HCT116 (cell line): ENCODE results near the gene GALNT6. TPM values are rescaled to one million over a fixed set of nuclear protein-coding genes. Genes with fewer than 3 reads are reported as not detected.

Experiments
- ATAC-seq: fragments of 200-7000 bp; cut with Tn5 transposase; 2 replicates; pipeline ENCODE4 v1.9.1; 2020; ENCODE audit warnings: mild to moderate bottlenecking, moderate library complexity
- BruUV-seq: library from RNA; stranded (reverse); fragments of 400-500 nt; replicated peaks from 2 replicates; lab custom pipeline; 2021; lab: Mats Ljungman, UMichigan
- CTCF ChIA-PET: fragments of 300-600 bp; sonication (Branson Sonifier 250); formaldehyde crosslinking; loops from one replicate; lab custom pipeline; 2021; ENCODE audit warnings: antibody characterized with exemption; lab: Charles Lee
- POLR2A ChIA-PET: fragments of 300-600, 350-600 bp; sonication (Branson Sonifier 250); formaldehyde crosslinking; loops from one replicate; lab custom pipeline; 2021; ENCODE audit warnings: antibody characterized with exemption; lab: Charles Lee
- RAD21 ChIA-PET, 2 experiments: fragments of 300-600 bp; sonication (Branson Sonifier 250); formaldehyde crosslinking; loops; one replicate each; lab custom pipeline; 2023; ENCODE audit warnings: low total read pairs in 2 of 2; ENCODE audit not compliant: uncharacterized antibody in 2 of 2, unreplicated experiment in 2 of 2, low non-redundant PET in 1 of 2; lab: Charles Lee
- DNase-seq: peaks from one replicate; pipeline ENCODE4 v3.0.0-alpha.2; 2010; ENCODE audit warnings: low read depth, low spot score
- H2AFZ ChIP-seq: fragments of 200-600 bp; shearing (Covaris generic), sonication (generic); 2 replicates; pipeline ENCODE4 v1.6.1; 2017; ENCODE audit warnings: low read depth, mixed run types, mixed read lengths, antibody characterized with exemption, low read length; ENCODE audit not compliant: poor library complexity, severe bottlenecking
- H3K27ac ChIP-seq: 2 replicates; pipeline ENCODE4 v1.5.1; 2012; ENCODE audit warnings: low read depth, low read length
- H3K27me3 ChIP-seq: fragments of 200-600 bp; sonication (generic); 2 replicates; pipeline ENCODE4 v1.6.1; 2016; ENCODE audit warnings: mixed run types, low read length, mixed read lengths; ENCODE audit not compliant: insufficient read depth
- H3K36me3 ChIP-seq, 2 experiments: fragments of 200-500 bp in 1 of 2; fragments of 200-600 bp in 1 of 2; sonication (Bioruptor generic) in 1 of 2; sonication (generic) in 1 of 2; 2 replicates each; pipeline versions ENCODE4 v1.5.1 to v1.6.1; 2014 to 2016; ENCODE audit warnings: low read length in 2 of 2, inconsistent platforms in 1 of 2, mixed read lengths in 1 of 2, mixed run types in 1 of 2; ENCODE audit not compliant: insufficient read depth in 2 of 2, control insufficient read depth in 1 of 2
- H3K4me1 ChIP-seq, 2 experiments: fragments of 200-600 bp in 1 of 2; sonication (generic) in 1 of 2; 2 replicates each; pipeline versions ENCODE4 v1.5.1 to v1.6.1; 2012 to 2017; ENCODE audit warnings: low read length in 2 of 2, inconsistent platforms in 1 of 2, mild to moderate bottlenecking in 1 of 2, mixed read lengths in 1 of 2, mixed run types in 1 of 2, moderate library complexity in 1 of 2; ENCODE audit not compliant: insufficient read depth in 2 of 2, control insufficient read depth in 1 of 2
- H3K4me2 ChIP-seq: fragments of 200-600 bp; sonication (generic); 2 replicates; pipeline ENCODE4 v1.6.1; 2017; ENCODE audit warnings: mixed run types, low read length, mixed read lengths
- H3K4me3 ChIP-seq, 2 experiments: fragments of 200-600 bp in 1 of 2; sonication (generic) in 1 of 2; replicated peaks in 1 of 2; 2 replicates each; pipeline ENCODE4 v1.5.1; 2011 to 2016; ENCODE audit warnings: low read length in 2 of 2, control low read depth in 1 of 2, low read depth in 1 of 2, mild to moderate bottlenecking in 1 of 2, mixed read lengths in 1 of 2, mixed run types in 1 of 2
- H3K79me2 ChIP-seq: fragments of 200-600 bp; sonication (generic); 2 replicates; pipeline ENCODE4 v1.6.1; 2017; ENCODE audit warnings: mild to moderate bottlenecking, mixed run types, low read length, moderate library complexity, mixed read lengths; ENCODE audit not compliant: insufficient read depth
- H3K9ac ChIP-seq: fragments of 200-600 bp; sonication (generic); 2 replicates; pipeline ENCODE4 v1.6.1; 2016; ENCODE audit warnings: low read length, mixed read lengths
- H3K9me2 ChIP-seq: fragments of 200-600 bp; sonication (generic), shearing (Covaris generic); 2 replicates; pipeline ENCODE4 v1.6.1; 2017; ENCODE audit warnings: mixed run types, mild to moderate bottlenecking, moderate library complexity; ENCODE audit not compliant: insufficient read depth
- H3K9me3 ChIP-seq, 2 experiments: fragments of 200-500 bp in 1 of 2; fragments of 200-600 bp in 1 of 2; sonication (Bioruptor generic) in 1 of 2; sonication (generic) in 1 of 2; 2 replicates each; pipeline ENCODE4 v1.6.1; 2014 to 2017; ENCODE audit warnings: low read length in 2 of 2, mixed read lengths in 2 of 2, inconsistent platforms in 1 of 2, low read depth in 1 of 2, mild to moderate bottlenecking in 1 of 2, mixed run types in 1 of 2, moderate library complexity in 1 of 2; ENCODE audit not compliant: control insufficient read depth in 1 of 2, insufficient read depth in 1 of 2
- H4K20me1 ChIP-seq: fragments of 200-600 bp; sonication (generic), shearing (Covaris generic); 2 replicates; pipeline ENCODE4 v1.6.1; 2017; ENCODE audit warnings: mixed run types, mild to moderate bottlenecking, moderate library complexity; ENCODE audit not compliant: insufficient read depth
- CBX3 ChIP-seq: IDR thresholded peaks from 2 replicates; pipeline ENCODE4 v1.6.1; 2012; ENCODE audit warnings: low read depth
- EGR1 ChIP-seq: IDR thresholded peaks from 2 replicates; pipeline ENCODE4 v1.6.1; 2012; ENCODE audit warnings: low read depth
- ELF1 ChIP-seq: IDR thresholded peaks from 2 replicates; pipeline ENCODE4 v1.6.1; 2012; ENCODE audit warnings: low read depth, borderline replicate concordance
- EZH2 ChIP-seq: fragments of 200-600 bp; sonication (generic); IDR thresholded peaks from 2 replicates; pipeline ENCODE4 v1.6.1; 2017; ENCODE audit warnings: antibody characterized with exemption, mixed run types
- EZH2phosphoT487 ChIP-seq: fragments of 200-600 bp; IDR thresholded peaks from 2 replicates; pipeline ENCODE4 v1.6.1; 2018; ENCODE audit warnings: antibody characterized with exemption, borderline replicate concordance
- FOSL1 ChIP-seq: IDR thresholded peaks from 2 replicates; pipeline ENCODE4 v1.6.1; 2012; ENCODE audit warnings: low read depth
- JUND ChIP-seq: IDR thresholded peaks from 2 replicates; pipeline ENCODE4 v1.6.1; 2012
- POLR2A ChIP-seq: IDR thresholded peaks from 2 replicates; pipeline ENCODE4 v1.7.0; 2011; ENCODE audit warnings: borderline replicate concordance; ENCODE audit not compliant: insufficient read depth, insufficient read length; ENCODE audit errors: extremely low read depth
- POLR2AphosphoS5 ChIP-seq: IDR thresholded peaks from 2 replicates; pipeline ENCODE4 v1.6.1; 2011; ENCODE audit warnings: mild to moderate bottlenecking, low read depth, low read length, moderate library complexity
- RAD21 ChIP-seq: IDR thresholded peaks from 2 replicates; pipeline ENCODE4 v1.6.1; 2012; ENCODE audit warnings: low read depth, mild to moderate bottlenecking
- SIN3A ChIP-seq: IDR thresholded peaks from 2 replicates; pipeline ENCODE4 v1.6.1; 2012; ENCODE audit warnings: low read depth
- SRF ChIP-seq: IDR thresholded peaks from 2 replicates; pipeline ENCODE4 v1.6.1; 2012; ENCODE audit warnings: low read depth
- intact Hi-C: fragments of 100-400 bp; cut with micrococcal nuclease; formaldehyde crosslinking; loops from 2 replicates; pipeline ENCODE4 v1.10.0; 2022
- total RNA-seq: library from RNA; stranded (reverse); gene quantifications from one replicate; pipeline ENCODE4 v1.2.1, GENCODE V29; 2021; ENCODE audit not compliant: unreplicated experiment
- TF ChIP-seq, protein P1 (sequence below), 3 experiments: fragments of 200-600 bp in 1 of 3; sonication (generic) in 1 of 3; IDR thresholded peaks in 2 of 3; conservative IDR thresholded peaks in 1 of 3; 2 replicates each; pipeline ENCODE4 v1.5.1; 2012 to 2017; ENCODE audit warnings: low read depth in 2 of 3, low read length in 2 of 3, antibody characterized with exemption in 1 of 3, borderline replicate concordance in 1 of 3, control low read depth in 1 of 3, mild to moderate bottlenecking in 1 of 3, mixed read lengths in 1 of 3, mixed run types in 1 of 3, moderate library complexity in 1 of 3; ENCODE audit not compliant: insufficient read depth in 1 of 3
- TF ChIP-seq, protein P2 (sequence below): IDR thresholded peaks from 2 replicates; pipeline ENCODE4 v1.6.1; 2012
- TF ChIP-seq, protein P3 (sequence below): IDR thresholded peaks from 2 replicates; pipeline ENCODE4 v1.6.1; 2012

Gene GALNT6
- total RNA-seq, 1 experiment from 2014 or later, result 16.4 TPM

DNA sequence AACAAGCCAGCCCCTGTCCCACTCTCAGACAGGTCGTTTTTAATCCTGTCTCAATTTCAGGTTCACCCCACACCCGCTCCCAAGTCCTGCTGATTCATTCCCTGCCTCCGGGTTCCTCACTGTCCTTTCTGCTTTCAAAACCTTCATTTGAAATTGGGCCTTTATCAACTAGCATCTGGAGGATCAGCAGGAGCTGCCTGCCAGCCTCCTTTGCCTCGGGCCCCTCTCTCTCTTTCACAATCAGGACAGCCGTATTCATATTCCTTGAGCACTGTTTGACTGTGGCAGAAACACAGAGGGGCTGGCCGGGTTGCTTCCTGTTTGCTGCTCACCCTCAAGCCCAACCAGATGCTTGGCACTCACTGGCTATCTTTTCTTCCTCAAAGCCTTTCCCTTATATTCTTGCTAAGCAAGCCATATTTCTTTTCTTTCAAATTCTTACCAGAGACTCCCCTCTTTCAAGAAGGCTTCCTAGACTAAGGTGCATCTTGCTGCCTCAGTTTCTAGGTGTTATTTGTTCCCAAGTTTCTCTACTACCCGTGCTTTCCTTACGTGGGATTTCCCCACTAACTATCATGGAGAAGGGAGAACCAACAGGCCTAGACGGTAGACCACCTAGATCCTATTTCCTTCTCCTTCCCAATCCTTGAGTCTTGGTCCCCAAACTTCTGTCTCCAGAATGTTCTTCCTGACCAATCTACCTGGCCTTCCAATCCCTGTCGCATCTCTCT lies 3.0 kb downstream of the GALNT6 start:
- ChIA-PET CTCF (no interaction called here), RAD21 (no interaction called here), POLR2A (no interaction called here)
- ATAC-seq, result no peak
- no peaks in the 10 kb centered on the region for H4K20me1 ChIP-seq
- no peak for DNase-seq
- H3K4me3 ChIP-seq, result no peak overlapping the region
- H3K9me3 ChIP-seq, result no peaks in the 10 kb centered on the region
- intact Hi-C loops, result no loop called here
- no peak overlapping the region for H3K9ac ChIP-seq
- H3K4me2 ChIP-seq, result no peak overlapping the region
- H3K27me3 ChIP-seq, result no peaks in the 10 kb centered on the region
- TF ChIP-seq JUND (no peak), FOSL1 (no peak), SRF (no peak)
- TF ChIP-seq, protein P1, sequence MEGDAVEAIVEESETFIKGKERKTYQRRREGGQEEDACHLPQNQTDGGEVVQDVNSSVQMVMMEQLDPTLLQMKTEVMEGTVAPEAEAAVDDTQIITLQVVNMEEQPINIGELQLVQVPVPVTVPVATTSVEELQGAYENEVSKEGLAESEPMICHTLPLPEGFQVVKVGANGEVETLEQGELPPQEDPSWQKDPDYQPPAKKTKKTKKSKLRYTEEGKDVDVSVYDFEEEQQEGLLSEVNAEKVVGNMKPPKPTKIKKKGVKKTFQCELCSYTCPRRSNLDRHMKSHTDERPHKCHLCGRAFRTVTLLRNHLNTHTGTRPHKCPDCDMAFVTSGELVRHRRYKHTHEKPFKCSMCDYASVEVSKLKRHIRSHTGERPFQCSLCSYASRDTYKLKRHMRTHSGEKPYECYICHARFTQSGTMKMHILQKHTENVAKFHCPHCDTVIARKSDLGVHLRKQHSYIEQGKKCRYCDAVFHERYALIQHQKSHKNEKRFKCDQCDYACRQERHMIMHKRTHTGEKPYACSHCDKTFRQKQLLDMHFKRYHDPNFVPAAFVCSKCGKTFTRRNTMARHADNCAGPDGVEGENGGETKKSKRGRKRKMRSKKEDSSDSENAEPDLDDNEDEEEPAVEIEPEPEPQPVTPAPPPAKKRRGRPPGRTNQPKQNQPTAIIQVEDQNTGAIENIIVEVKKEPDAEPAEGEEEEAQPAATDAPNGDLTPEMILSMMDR (IDR thresholded peaks at IDR 0.05 in 2 of 3, conservative IDR thresholded peaks at IDR 0.05 in 1 of 3; ENCODE audit: borderline replicate concordance in 1 of 3, insufficient read depth in 1 of 3, low read depth in 2 of 3, low read length in 2 of 3), result no peak
- TF ChIP-seq, protein P2, sequence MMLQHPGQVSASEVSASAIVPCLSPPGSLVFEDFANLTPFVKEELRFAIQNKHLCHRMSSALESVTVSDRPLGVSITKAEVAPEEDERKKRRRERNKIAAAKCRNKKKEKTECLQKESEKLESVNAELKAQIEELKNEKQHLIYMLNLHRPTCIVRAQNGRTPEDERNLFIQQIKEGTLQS, result no peak
- no peaks in the 10 kb centered on the region for H3K79me2 ChIP-seq
- no TSS peak for BruUV-seq
- no peaks in the 10 kb centered on the region for H3K9me2 ChIP-seq
- no peak overlapping the region for H2AFZ ChIP-seq
- H3K27ac ChIP-seq, result no peak overlapping the region
- peaks cover 5 to 18% of the 10 kb centered on the region in 2 experiments; a peak in 2 of 4 replicates for H3K4me1 ChIP-seq
- H3K36me3 ChIP-seq, result no peaks in the 10 kb centered on the region

DNA sequence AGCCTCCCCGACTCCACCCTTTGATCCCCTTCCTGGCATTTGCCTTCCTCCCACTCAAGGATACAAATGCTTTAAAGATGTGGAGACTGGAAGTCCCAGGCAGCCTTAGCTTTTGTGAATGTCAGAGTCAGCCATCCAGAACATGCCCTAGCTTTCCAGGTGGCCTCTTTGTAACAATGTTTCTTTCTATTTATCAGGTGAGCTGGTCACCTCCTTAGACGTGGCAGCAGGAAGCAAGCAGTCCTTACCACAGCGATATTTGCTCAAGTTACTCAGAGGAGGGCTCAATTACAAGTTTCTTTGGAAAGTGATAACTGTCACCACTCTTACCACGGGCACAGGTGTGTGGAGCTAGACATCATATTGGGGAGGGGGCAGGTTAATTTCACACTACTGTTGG lies 4.9 kb downstream of the GALNT6 start:
- RAD21 ChIA-PET, result no interaction called here
- H3K4me1 ChIP-seq, result peaks cover 0 to 10% of the 10 kb centered on the region in 2 experiments; a peak in 2 of 4 replicates
- POLR2A ChIA-PET, result no interaction called here

More for the DNA sequence above, 4.9 kb downstream of the GALNT6 start:
- DNase-seq (no peak), ATAC-seq (no peak)
- Histone ChIP-seq H3K27ac (no peak overlapping the region), H3K4me3 (no peak overlapping the region), H3K36me3 (0 out of 4 replicates have a peak, but pooled peaks cover 0 to 4% of the 10 kb centered on the region in 2 experiments), H2AFZ (no peak overlapping the region), H3K9ac (no peak overlapping the region), H3K9me3 (no peaks in the 10 kb centered on the region), H3K79me2 (no peaks in the 10 kb centered on the region), H3K9me2 (no peaks in the 10 kb centered on the region), H3K4me2 (no peak overlapping the region)
- CTCF ChIA-PET, result no interaction called here
- intact Hi-C loops, result no loop called here
- BruUV-seq, result no TSS peak
- TF ChIP-seq SIN3A (no peak), SRF (no peak), EZH2 (no peak), EGR1 (no peak), ELF1 (no peak), RAD21 (no peak), POLR2A (no peak), EZH2phosphoT487 (no peak), POLR2AphosphoS5 (no peak), CBX3 (no peak)
- TF ChIP-seq, protein P3, sequence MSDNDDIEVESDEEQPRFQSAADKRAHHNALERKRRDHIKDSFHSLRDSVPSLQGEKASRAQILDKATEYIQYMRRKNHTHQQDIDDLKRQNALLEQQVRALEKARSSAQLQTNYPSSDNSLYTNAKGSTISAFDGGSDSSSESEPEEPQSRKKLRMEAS, result no peak
- TF ChIP-seq, protein P2, result no peak
- TF ChIP-seq, all 23 proteins: peak for 0
- Histone ChIP-seq H4K20me1 (no peaks in the 10 kb centered on the region), H3K27me3 (no peaks in the 10 kb centered on the region)
